B cell (primary cell): Measurements from ENCODE around the gene SOAT2. TPM values are rescaled to one million over a fixed set of nuclear protein-coding genes. Genes with fewer than 3 reads are reported as not detected.
A peak's percentile ranks its signal among the peaks of the same experiment; 100 is the strongest.

ENCODE experiments used
- ATAC-seq: fragments of 200-7000 bp; cut with Tn5 transposase; one replicate; pipeline ENCODE4 v1.10.0; 2021; ENCODE audit warnings: low read depth, mild to moderate bottlenecking, moderate number of reproducible peaks, moderate library complexity
- CTCF ChIA-PET: fragments of 350-600 bp; sonication (Branson Sonifier 250); formaldehyde crosslinking; loops from one replicate; lab custom pipeline; 2021; ENCODE audit warnings: antibody characterized with exemption, inconsistent platforms; lab: Charles Lee
- POLR2A ChIA-PET: fragments of 350-600 bp; sonication (Branson Sonifier 250); formaldehyde crosslinking; loops from one replicate; lab custom pipeline; 2021; ENCODE audit warnings: antibody characterized with exemption; lab: Charles Lee
- DNase-seq: peaks from one replicate; pipeline ENCODE4 v3.0.0; 2013
- H2AFZ ChIP-seq: 2 replicates; pipeline ENCODE4 v1.6.1; 2012; ENCODE audit warnings: mild to moderate bottlenecking, low read depth, low read length; ENCODE audit not compliant: insufficient read depth, poor library complexity, severe bottlenecking
- H3K27ac ChIP-seq, 2 donors: 1 replicate in 1 of 2; 2 replicates in 1 of 2; pipeline ENCODE4 v1.5.1; 2012 to 2013; ENCODE audit warnings: low read length in 2 of 2, mild to moderate bottlenecking in 2 of 2, moderate library complexity in 1 of 2
- H3K27me3 ChIP-seq, 4 experiments: fragments of 200-600 bp in 1 of 4; sonication (generic) in 1 of 4; replicated peaks in 1 of 4; 1 replicate in 2 of 4; 2 replicates in 2 of 4; pipeline versions ENCODE4 v1.6.1 to v1.7.0; 2013 to 2016; ENCODE audit warnings: low read length in 3 of 4, mild to moderate bottlenecking in 2 of 4, mixed read lengths in 1 of 4, moderate library complexity in 1 of 4; ENCODE audit not compliant: insufficient read depth in 4 of 4, control insufficient read depth in 3 of 4; ENCODE audit errors: control extremely low read depth in 1 of 4
- H3K36me3 ChIP-seq, 2 experiments: replicated peaks in 1 of 2; 1 replicate in 1 of 2; 2 replicates in 1 of 2; pipeline versions ENCODE4 v1.6.1 to v1.7.1; 2013; ENCODE audit warnings: low read length in 1 of 2; ENCODE audit not compliant: insufficient read depth in 2 of 2, control insufficient read depth in 1 of 2; ENCODE audit errors: control extremely low read depth in 1 of 2, extremely low read depth in 1 of 2
- H3K4me1 ChIP-seq, 2 donors: fragments of 200-600 bp in 1 of 2; sonication (generic) in 1 of 2; 1 replicate in 1 of 2; 2 replicates in 1 of 2; pipeline versions ENCODE4 v1.5.1 to v1.6.1; 2013 to 2017; ENCODE audit warnings: low read length in 2 of 2; ENCODE audit not compliant: control insufficient read depth in 2 of 2, insufficient read depth in 2 of 2
- H3K4me2 ChIP-seq: replicated peaks from 2 replicates; pipeline ENCODE3; 2012; ENCODE audit warnings: mild to moderate bottlenecking, low read depth, low read length; ENCODE audit not compliant: poor library complexity, severe bottlenecking
- H3K4me3 ChIP-seq, 5 experiments: fragments of 200-600 bp in 1 of 5; sonication (generic) in 1 of 5; 1 replicate in 3 of 5; 2 replicates in 2 of 5; pipeline versions ENCODE4 v1.5.1 to v1.7.0; 2011 to 2016; ENCODE audit warnings: low read length in 4 of 5, mild to moderate bottlenecking in 4 of 5, low read depth in 2 of 5, control low read depth in 1 of 5, moderate library complexity in 1 of 5; ENCODE audit not compliant: insufficient read depth in 1 of 5; ENCODE audit errors: control extremely low read depth in 1 of 5, extremely low read depth in 1 of 5
- H3K79me2 ChIP-seq: fragments of 200-600 bp; sonication (generic); one replicate; pipeline ENCODE4 v1.6.0; 2016; ENCODE audit warnings: low read length; ENCODE audit not compliant: control insufficient read depth, insufficient read depth
- H3K9ac ChIP-seq: fragments of 200-600 bp; sonication (generic); 2 replicates; pipeline ENCODE4 v1.6.1; 2017; ENCODE audit warnings: mild to moderate bottlenecking, low read length, moderate library complexity
- H3K9me3 ChIP-seq, 3 donors: one replicate each; pipeline versions ENCODE4 v1.6.1 to v1.7.1; 2013; ENCODE audit warnings: low read length in 2 of 3; ENCODE audit not compliant: control insufficient read depth in 2 of 3, insufficient read depth in 1 of 3; ENCODE audit errors: control extremely low read depth in 1 of 3
- H4K20me1 ChIP-seq: 2 replicates; pipeline ENCODE4 v1.6.0; 2012; ENCODE audit warnings: mild to moderate bottlenecking, low read length; ENCODE audit not compliant: insufficient read depth, control insufficient read depth, poor library complexity, severe bottlenecking
- H3K27ac Mint-ChIP-seq: one replicate; pipeline ENCODE4 v1.8.0; 2021; ENCODE audit warnings: mixed read lengths
- H3K27me3 Mint-ChIP-seq: one replicate; pipeline ENCODE4 v1.8.0; 2021; ENCODE audit warnings: mixed read lengths
- H3K4me1 Mint-ChIP-seq: one replicate; pipeline ENCODE4 v1.8.0; 2021; ENCODE audit warnings: mixed read lengths
- H3K4me3 Mint-ChIP-seq: one replicate; pipeline ENCODE4 v1.8.0; 2021; ENCODE audit warnings: mixed read lengths
- H3K9me3 Mint-ChIP-seq: one replicate; pipeline ENCODE4 v1.8.0; 2022; ENCODE audit warnings: mixed read lengths; ENCODE audit not compliant: insufficient read depth
- EZH2 ChIP-seq: IDR thresholded peaks from 2 replicates; pipeline ENCODE4 v1.6.1; 2012; ENCODE audit warnings: borderline replicate concordance, low read depth, mild to moderate bottlenecking, moderate library complexity, low read length; ENCODE audit not compliant: insufficient read depth, poor library complexity, severe bottlenecking
- WGBS: methylation state at CpG from one replicate; pipeline ENCODE4 v1.1.5; 2013; ENCODE audit warnings: missing lambda C conversion rate; ENCODE audit not compliant: insufficient coverage; 5-methylcytosine and 5-hydroxymethylcytosine counted together
- intact Hi-C: fragments of 100-400 bp; cut with micrococcal nuclease; formaldehyde crosslinking; loops from one replicate; pipeline ENCODE4 v1.10.0; 2022
- polyA plus RNA-seq: library from polyadenylated mRNA; depleted of rRNA; stranded (reverse); fragments of >200 nt; gene quantifications from 2 replicates; pipeline ENCODE4 v1.2.3, GENCODE V29; 2012
- total RNA-seq, 2 donors: library from RNA; stranded (reverse); fragments of 120-200 nt in 1 of 2; gene quantifications; 1 replicate in 1 of 2; 2 replicates in 1 of 2; pipeline versions ENCODE4 v1.2.3 to v1.2.4, GENCODE V29; 2013 to 2022
- TF ChIP-seq, protein P1 (sequence below): fragments of 200-600 bp; IDR thresholded peaks from one replicate; pipeline ENCODE4 v1.8.0; 2022; ENCODE audit warnings: antibody characterized with exemption, mild to moderate bottlenecking

The SOAT2 gene
- total and polyA plus RNA-seq, 2 donors (not counting 1 experiment from before 2014, with no cell fraction given) = 0.31 TPM; not detected in 1

GRCh38 chr12:53099071-53099882 is 4.0 kb upstream of the SOAT2 start:
- peak overlapping the region; percentile 23 for H3K4me2 ChIP-seq
- intact Hi-C loops = loop anchor here (1.0 to 5.0 kb wide), 2 partner anchors 33 to 47 kb away; partner anchors contain the start of gene TNS2
- CTCF ChIA-PET = interaction anchor here (0.6 to 13.1 kb wide), 25 partner anchors 9 to 1300 kb away, joined by 3 to 344 read pairs (median 5); partner anchors contain the start of gene SPRYD3
- TF ChIP-seq, protein P1, sequence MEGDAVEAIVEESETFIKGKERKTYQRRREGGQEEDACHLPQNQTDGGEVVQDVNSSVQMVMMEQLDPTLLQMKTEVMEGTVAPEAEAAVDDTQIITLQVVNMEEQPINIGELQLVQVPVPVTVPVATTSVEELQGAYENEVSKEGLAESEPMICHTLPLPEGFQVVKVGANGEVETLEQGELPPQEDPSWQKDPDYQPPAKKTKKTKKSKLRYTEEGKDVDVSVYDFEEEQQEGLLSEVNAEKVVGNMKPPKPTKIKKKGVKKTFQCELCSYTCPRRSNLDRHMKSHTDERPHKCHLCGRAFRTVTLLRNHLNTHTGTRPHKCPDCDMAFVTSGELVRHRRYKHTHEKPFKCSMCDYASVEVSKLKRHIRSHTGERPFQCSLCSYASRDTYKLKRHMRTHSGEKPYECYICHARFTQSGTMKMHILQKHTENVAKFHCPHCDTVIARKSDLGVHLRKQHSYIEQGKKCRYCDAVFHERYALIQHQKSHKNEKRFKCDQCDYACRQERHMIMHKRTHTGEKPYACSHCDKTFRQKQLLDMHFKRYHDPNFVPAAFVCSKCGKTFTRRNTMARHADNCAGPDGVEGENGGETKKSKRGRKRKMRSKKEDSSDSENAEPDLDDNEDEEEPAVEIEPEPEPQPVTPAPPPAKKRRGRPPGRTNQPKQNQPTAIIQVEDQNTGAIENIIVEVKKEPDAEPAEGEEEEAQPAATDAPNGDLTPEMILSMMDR = peak; percentile 97
- no peak for TF ChIP-seq EZH2
- no peaks in the 10 kb centered on the region for H3K9me3 Mint-ChIP-seq
- H3K4me1 ChIP-seq = peaks cover 37 to 48% of the 10 kb centered on the region in 2 donors
- POLR2A ChIA-PET = interaction anchor here (0.5 to 2.6 kb wide), 2 partner anchors 20 to 28 kb away, joined by 8 to 11 read pairs; partner anchors contain the start of gene SPRYD3
- DNase-seq (peak; percentile 87), ATAC-seq (peak; percentile 68)
- H2AFZ ChIP-seq = no peak overlapping the region
- no peaks in the 10 kb centered on the region for H3K79me2 ChIP-seq
- H3K4me1 Mint-ChIP-seq = peaks cover 42% of the 10 kb centered on the region
- no CpG with 5 or more reads among the region's 6 CpGs for WGBS
- no peaks in the 10 kb centered on the region for H3K9me3 ChIP-seq
- peak overlapping the region; percentile 59 for H3K27ac Mint-ChIP-seq
- no peak overlapping the region for H3K9ac ChIP-seq
- H3K4me3 ChIP-seq = no peak overlapping the region
- no peaks in the 10 kb centered on the region for H4K20me1 ChIP-seq
- H3K27me3 ChIP-seq = peaks cover 0 to 18% (median 7%) of the 10 kb centered on the region in 4 experiments
- H3K4me3 Mint-ChIP-seq = peak overlapping the region; percentile 90
- no peaks in the 10 kb centered on the region for H3K36me3 ChIP-seq
- peaks cover 12% of the 10 kb centered on the region for H3K27me3 Mint-ChIP-seq
- H3K27ac ChIP-seq = no peak overlapping the region
